Measurements from ENCODE around the gene ABTB1.
"Not testable (repeated sequence)": the region's sequence is repeated elsewhere in the genome, so short reads cannot be mapped to it uniquely, and the experiment has no call there.

ABTB1 gene

GRCh38 chr3:127673191-127674100 lies 694 bp downstream of the ABTB1 start:
- peak in 1 of 2 experiments; percentile 41 for DNase-seq

GRCh38 chr3:127674101-127674721 lies 1.5 kb downstream of the ABTB1 start:
- no peak for DNase-seq

- DNase-seq, result no peak
Observed at GRCh38 chr3:127674790-127675189, 2.0 kb downstream of the ABTB1 start.

- no peak for DNase-seq
Observed at GRCh38 chr3:127675651-127676391, 3.1 kb downstream of the ABTB1 start.

- no peak for DNase-seq
Observed at GRCh38 chr3:127676456-127676855, 3.7 kb downstream of the ABTB1 start.

- no peak for DNase-seq
Observed at GRCh38 chr3:127676921-127677351, 4.2 kb downstream of the ABTB1 start.

- DNase-seq, result no peak
Observed at GRCh38 chr3:127677541-127678314, 5.0 kb downstream of the ABTB1 start.

- DNase-seq, result no peak
Observed at GRCh38 chr3:127678315-127678599, 5.5 kb downstream of the ABTB1 start.

GRCh38 chr3:127678611-127679533 lies 6.1 kb downstream of the ABTB1 start:
- no peak for DNase-seq

- no peak for DNase-seq
Observed at GRCh38 chr3:127679534-127680145, 6.9 kb downstream of the ABTB1 start.

GRCh38 chr3:127680146-127680661 lies 7.5 kb downstream of the ABTB1 start:
- no peak for DNase-seq

- DNase-seq, result no peak
Observed at GRCh38 chr3:127680798-127681221, 8.1 kb downstream of the ABTB1 start.

- not testable (repeated sequence) for DNase-seq
Observed at GRCh38 chr3:127682175-127682554, 9.4 kb downstream of the ABTB1 start.

GRCh38 chr3:127682561-127682960 lies 9.8 kb downstream of the ABTB1 start:
- DNase-seq, result no peak

- DNase-seq, result no peak
Observed at GRCh38 chr3:127684871-127685707, 12.3 kb downstream of the ABTB1 start.

- DNase-seq, result no peak
Observed at GRCh38 chr3:127685708-127686511, 13.2 kb downstream of the ABTB1 start.

- no peak for DNase-seq
Observed at GRCh38 chr3:127686512-127686894, 13.8 kb downstream of the ABTB1 start.

- DNase-seq, result no peak
Observed at GRCh38 chr3:127687228-127687737, 14.5 kb downstream of the ABTB1 start.

GRCh38 chr3:127688022-127688415 lies 15.3 kb downstream of the ABTB1 start:
- DNase-seq, result no peak

Data from SW 1271 (cell line).